Lower leg skin (tissue), 4 donors: ENCODE results near the gene SBK2. TPM values are rescaled to one million over a fixed set of nuclear protein-coding genes. Genes with fewer than 3 reads are reported as not detected.

ENCODE experiments used
- DNase-seq, 2 donors: peaks; one replicate each; pipeline ENCODE4 v3.0.0-alpha.2; 2019; ENCODE audit warnings: low spot score in 2 of 2
- H3K4me3 ChIP-seq: fragments of 200-600 bp; sonication (generic); 2 replicates; pipeline ENCODE4 v1.5.1; 2017; ENCODE audit warnings: mild to moderate bottlenecking, low read depth; ENCODE audit not compliant: poor library complexity, severe bottlenecking
- POLR2A ChIP-seq, 2 donors: fragments of 450-650 bp; IDR thresholded peaks; one replicate each; pipeline ENCODE4 v1.6.1; 2016 to 2017; ENCODE audit warnings: antibody characterized with exemption in 2 of 2, mild to moderate bottlenecking in 1 of 2, moderate library complexity in 1 of 2
- WGBS, 2 donors: methylation state at CpG; one replicate each; pipeline ENCODE4 v1.1.5; 2018; 5-methylcytosine and 5-hydroxymethylcytosine counted together
- intact Hi-C: fragments of 100-400 bp; cut with DNase I; formaldehyde crosslinking; loops from one replicate; pipeline ENCODE4 v1.15.0; 2023; ENCODE audit warnings: low total_unique reads
- total RNA-seq, 4 donors: library from RNA; depleted of rRNA; stranded (reverse); fragments of >200 nt; gene quantifications; one replicate each; pipeline ENCODE4 v1.1.0, GENCODE V29; 2016
- TF ChIP-seq, protein P1 (sequence below), 3 donors: fragments of 450-650 bp; IDR thresholded peaks; one replicate each; pipeline ENCODE4 v1.5.1; 2016; ENCODE audit warnings: antibody characterized with exemption in 3 of 3, mild to moderate bottlenecking in 3 of 3, moderate library complexity in 2 of 3

SBK2 gene
- total RNA-seq, 4 donors from 2014 or later: not detected

- no peak for DNase-seq
- intact Hi-C loops: no loop called here
- TF ChIP-seq, protein P1, sequence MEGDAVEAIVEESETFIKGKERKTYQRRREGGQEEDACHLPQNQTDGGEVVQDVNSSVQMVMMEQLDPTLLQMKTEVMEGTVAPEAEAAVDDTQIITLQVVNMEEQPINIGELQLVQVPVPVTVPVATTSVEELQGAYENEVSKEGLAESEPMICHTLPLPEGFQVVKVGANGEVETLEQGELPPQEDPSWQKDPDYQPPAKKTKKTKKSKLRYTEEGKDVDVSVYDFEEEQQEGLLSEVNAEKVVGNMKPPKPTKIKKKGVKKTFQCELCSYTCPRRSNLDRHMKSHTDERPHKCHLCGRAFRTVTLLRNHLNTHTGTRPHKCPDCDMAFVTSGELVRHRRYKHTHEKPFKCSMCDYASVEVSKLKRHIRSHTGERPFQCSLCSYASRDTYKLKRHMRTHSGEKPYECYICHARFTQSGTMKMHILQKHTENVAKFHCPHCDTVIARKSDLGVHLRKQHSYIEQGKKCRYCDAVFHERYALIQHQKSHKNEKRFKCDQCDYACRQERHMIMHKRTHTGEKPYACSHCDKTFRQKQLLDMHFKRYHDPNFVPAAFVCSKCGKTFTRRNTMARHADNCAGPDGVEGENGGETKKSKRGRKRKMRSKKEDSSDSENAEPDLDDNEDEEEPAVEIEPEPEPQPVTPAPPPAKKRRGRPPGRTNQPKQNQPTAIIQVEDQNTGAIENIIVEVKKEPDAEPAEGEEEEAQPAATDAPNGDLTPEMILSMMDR (IDR thresholded peaks at IDR 0.05): no peak
- TF ChIP-seq POLR2A (IDR thresholded peaks at IDR 0.05): no peak
- H3K4me3 ChIP-seq: no peak overlapping the region
- WGBS, 2 donors: 78 to 82% methylated on average over 17 to 18 of the region's 19 CpGs
Observed at GRCh38 chr19:55541091-55541490, 4.2 kb upstream of the SBK2 start.

DNA sequence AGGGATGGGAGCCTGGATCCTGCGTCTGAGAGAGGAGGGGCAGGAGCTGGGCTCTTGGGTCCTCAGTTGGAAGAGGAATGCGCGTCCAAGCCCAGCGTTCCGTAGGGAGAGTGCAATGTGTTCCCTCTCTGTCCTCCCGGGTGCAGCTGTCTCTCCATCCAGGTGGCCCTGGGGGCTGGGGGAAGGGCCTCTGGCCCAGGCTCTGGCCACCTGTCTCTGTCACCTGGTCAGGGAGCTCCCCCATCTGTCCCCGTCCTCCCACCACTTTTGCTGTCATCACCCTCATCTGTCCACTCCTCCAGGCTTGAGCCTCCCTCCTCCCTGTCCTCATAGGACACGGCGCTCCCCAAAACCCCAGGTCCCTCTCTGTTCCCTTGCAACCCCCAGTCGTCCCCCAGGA lies 3.7 kb upstream of the SBK2 start:
- WGBS, 2 donors: 37 to 47% methylated on average over 10 of the region's 10 CpGs

GRCh38 chr19:55539090-55539984 lies 2.4 kb upstream of the SBK2 start:
- no peak overlapping the region for H3K4me3 ChIP-seq
- DNase-seq: no peak
- no peak for TF ChIP-seq POLR2A (IDR thresholded peaks at IDR 0.05)
- TF ChIP-seq, protein P1 (IDR thresholded peaks at IDR 0.05): no peak
- 83 to 87% methylated on average over 33 of the region's 33 CpGs for WGBS, 2 donors
- intact Hi-C loops: no loop called here

More for the DNA sequence above, 3.7 kb upstream of the SBK2 start:
- H3K4me3 ChIP-seq: no peak overlapping the region
- DNase-seq: no peak
- intact Hi-C loops: no loop called here
- TF ChIP-seq, protein P1 (IDR thresholded peaks at IDR 0.05): no peak
- TF ChIP-seq POLR2A (IDR thresholded peaks at IDR 0.05): no peak

- no peak for DNase-seq
Observed at GRCh38 chr19:55538132-55538531, 1.2 kb upstream of the SBK2 start.

DNA sequence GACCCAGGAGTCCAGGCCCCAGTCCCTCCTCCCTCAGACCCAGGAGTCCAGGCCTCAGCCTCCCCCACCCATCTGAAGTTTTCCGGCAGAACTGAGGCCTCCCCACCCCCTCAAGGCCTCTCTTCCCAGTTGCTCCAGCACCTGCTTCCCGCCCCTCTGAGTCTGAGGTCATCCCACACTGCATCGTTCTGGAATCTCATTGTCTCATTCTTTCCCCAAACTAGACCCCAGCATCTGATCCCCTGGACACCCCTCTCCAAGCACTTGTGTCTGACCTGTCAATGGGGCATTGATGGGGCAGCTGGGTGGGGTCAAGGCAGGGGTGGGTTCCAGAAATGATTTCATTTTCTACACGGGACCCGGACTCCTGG lies 793 bp upstream of the SBK2 start:
- WGBS, 2 donors: 70 to 74% methylated on average over 5 of the region's 5 CpGs
- intact Hi-C loops: no loop called here
- DNase-seq: no peak
- no peak for TF ChIP-seq POLR2A (IDR thresholded peaks at IDR 0.05)
- TF ChIP-seq, protein P1 (IDR thresholded peaks at IDR 0.05): no peak
- no peak overlapping the region for H3K4me3 ChIP-seq

More at GRCh38 chr19:55538132-55538531, 1.2 kb upstream of the SBK2 start:
- 79 to 80% methylated on average over 5 of the region's 5 CpGs for WGBS, 2 donors
- H3K4me3 ChIP-seq: no peak overlapping the region
- no peak for TF ChIP-seq POLR2A (IDR thresholded peaks at IDR 0.05)
- TF ChIP-seq, protein P1 (IDR thresholded peaks at IDR 0.05): no peak
- intact Hi-C loops: no loop called here
